ENCODE measurements around the gene MALSU1.

The MALSU1 gene

GRCh38 chr7:23276376-23276775, 22.8 kb upstream of the MALSU1 start:
- Histone ChIP-seq H3K9me3 (ENCODE audit: severe bottlenecking) (no peaks in the 10 kb centered on the region), H3K4me1 (ENCODE audit: insufficient read depth, poor library complexity, severe bottlenecking) (peaks cover 10% of the 10 kb centered on the region), H3K27ac (ENCODE audit: poor library complexity, severe bottlenecking) (no peak overlapping the region), H3K4me3 (ENCODE audit: severe bottlenecking) (no peak overlapping the region), H3K36me3 (ENCODE audit: low read depth) (no peaks in the 10 kb centered on the region), H3K27me3 (ENCODE audit: insufficient read depth, poor library complexity, severe bottlenecking) (no peaks in the 10 kb centered on the region)
- ATAC-seq (ENCODE audit: low read depth) (no peak), DNase-seq (ENCODE audit: low spot score) (no peak)
- no peak for TF ChIP-seq CTCF (IDR thresholded peaks at IDR 0.05; ENCODE audit: poor library complexity, severe bottlenecking)

DNA sequence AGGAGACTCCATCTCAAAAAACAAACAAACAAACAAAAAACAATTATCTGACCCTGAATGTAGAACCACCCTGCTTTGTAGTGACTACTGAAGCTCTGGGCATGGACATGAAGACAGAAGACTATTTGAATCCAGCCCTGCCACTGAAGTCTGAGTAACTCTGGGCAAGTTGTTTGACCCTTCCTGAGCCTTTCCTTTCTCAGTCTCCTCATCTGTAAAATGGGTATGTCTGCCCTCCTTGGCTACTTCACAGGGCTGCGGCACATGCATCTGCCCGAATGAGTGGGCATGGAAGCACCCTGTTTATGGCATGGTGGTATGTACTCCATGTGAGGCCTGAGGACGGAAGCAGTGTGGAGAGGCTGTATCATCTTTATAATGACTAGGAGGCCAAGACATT, 22.2 kb upstream of the MALSU1 start:
- DNase-seq (ENCODE audit: low spot score) (no peak), ATAC-seq (ENCODE audit: low read depth) (no peak)
- Histone ChIP-seq H3K27me3 (ENCODE audit: insufficient read depth, poor library complexity, severe bottlenecking) (no peaks in the 10 kb centered on the region), H3K36me3 (ENCODE audit: low read depth) (no peaks in the 10 kb centered on the region), H3K9me3 (ENCODE audit: severe bottlenecking) (no peaks in the 10 kb centered on the region), H3K4me1 (ENCODE audit: insufficient read depth, poor library complexity, severe bottlenecking) (peaks cover 10% of the 10 kb centered on the region), H3K27ac (ENCODE audit: poor library complexity, severe bottlenecking) (no peak overlapping the region), H3K4me3 (ENCODE audit: severe bottlenecking) (no peak overlapping the region)
- TF ChIP-seq CTCF (IDR thresholded peaks at IDR 0.05; ENCODE audit: poor library complexity, severe bottlenecking), result no peak

DNA sequence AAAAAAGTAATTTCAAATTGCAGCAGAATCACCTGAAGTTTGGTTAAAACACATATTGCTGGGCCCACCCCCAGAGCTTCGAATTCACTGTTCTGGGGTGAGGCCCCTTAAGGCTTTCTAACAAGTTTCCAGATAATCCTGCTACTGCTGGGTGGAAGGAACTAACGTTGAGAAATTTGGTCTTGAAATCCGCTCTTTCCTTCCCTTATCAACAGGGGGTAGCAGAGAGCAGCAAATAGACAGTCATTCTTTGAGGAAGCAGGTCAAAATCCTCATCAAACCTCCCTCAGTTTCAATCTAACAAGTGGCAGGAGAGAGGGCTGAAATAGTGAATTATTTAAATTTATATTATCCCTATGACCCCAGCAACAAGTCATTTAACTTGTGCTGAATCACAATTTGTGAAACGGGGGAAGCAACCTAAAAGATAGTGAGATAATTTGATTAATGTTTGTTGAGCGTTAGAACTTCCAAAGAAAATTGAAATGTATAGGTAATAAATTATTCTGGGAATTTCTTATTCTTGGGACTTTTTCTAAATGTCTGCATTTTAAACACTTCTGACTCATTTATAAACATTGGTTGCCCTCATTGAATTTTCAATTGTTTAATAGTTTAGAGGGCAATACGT, 21.7 kb upstream of the MALSU1 start:
- Histone ChIP-seq H3K9me3 (ENCODE audit: severe bottlenecking) (no peaks in the 10 kb centered on the region), H3K27me3 (ENCODE audit: insufficient read depth, poor library complexity, severe bottlenecking) (no peaks in the 10 kb centered on the region), H3K4me1 (ENCODE audit: insufficient read depth, poor library complexity, severe bottlenecking) (peaks cover 10% of the 10 kb centered on the region), H3K36me3 (ENCODE audit: low read depth) (no peaks in the 10 kb centered on the region), H3K27ac (ENCODE audit: poor library complexity, severe bottlenecking) (no peak overlapping the region), H3K4me3 (ENCODE audit: severe bottlenecking) (no peak overlapping the region)
- ATAC-seq (ENCODE audit: low read depth) (no peak; the same call in 2 of the 3 replicates), DNase-seq (ENCODE audit: low spot score) (no peak)
- TF ChIP-seq CTCF (IDR thresholded peaks at IDR 0.05; ENCODE audit: poor library complexity, severe bottlenecking), result peak; percentile 92

GRCh38 chr7:23279819-23280525, 19.2 kb upstream of the MALSU1 start:
- Histone ChIP-seq H3K36me3 (ENCODE audit: low read depth) (no peaks in the 10 kb centered on the region), H3K9me3 (ENCODE audit: severe bottlenecking) (no peaks in the 10 kb centered on the region), H3K27ac (ENCODE audit: poor library complexity, severe bottlenecking) (no peak overlapping the region), H3K27me3 (ENCODE audit: insufficient read depth, poor library complexity, severe bottlenecking) (no peaks in the 10 kb centered on the region), H3K4me3 (ENCODE audit: severe bottlenecking) (no peak overlapping the region), H3K4me1 (ENCODE audit: insufficient read depth, poor library complexity, severe bottlenecking) (peaks cover 2% of the 10 kb centered on the region)
- ATAC-seq (ENCODE audit: low read depth) (no peak), DNase-seq (ENCODE audit: low spot score) (no peak)
- TF ChIP-seq CTCF (IDR thresholded peaks at IDR 0.05; ENCODE audit: poor library complexity, severe bottlenecking), result no peak

- TF ChIP-seq CTCF (IDR thresholded peaks at IDR 0.05; ENCODE audit: poor library complexity, severe bottlenecking), result no peak
- Histone ChIP-seq H3K36me3 (ENCODE audit: low read depth) (no peaks in the 10 kb centered on the region), H3K4me3 (ENCODE audit: severe bottlenecking) (no peak overlapping the region), H3K27ac (ENCODE audit: poor library complexity, severe bottlenecking) (no peak overlapping the region), H3K4me1 (ENCODE audit: insufficient read depth, poor library complexity, severe bottlenecking) (no peaks in the 10 kb centered on the region), H3K27me3 (ENCODE audit: insufficient read depth, poor library complexity, severe bottlenecking) (no peaks in the 10 kb centered on the region), H3K9me3 (ENCODE audit: severe bottlenecking) (no peaks in the 10 kb centered on the region)
- ATAC-seq (ENCODE audit: low read depth) (no peak), DNase-seq (ENCODE audit: low spot score) (no peak)
Measured at GRCh38 chr7:23283086-23283485, 16.1 kb upstream of the MALSU1 start.
